DMS114 treated with DMSO at 0.1 percent for 48 hours (cell line): Measurements from ENCODE around the gene RIC8B.
"Not testable (repeated sequence)": the region's sequence is repeated elsewhere in the genome, so short reads cannot be mapped to it uniquely, and the experiment has no call there.

Experiments
- DNase-seq: peaks from one replicate; lab custom pipeline; 2025; ENCODE audit not compliant: unreplicated experiment; lab: John Stamatoyannopoulos, UW

RIC8B gene

DNA sequence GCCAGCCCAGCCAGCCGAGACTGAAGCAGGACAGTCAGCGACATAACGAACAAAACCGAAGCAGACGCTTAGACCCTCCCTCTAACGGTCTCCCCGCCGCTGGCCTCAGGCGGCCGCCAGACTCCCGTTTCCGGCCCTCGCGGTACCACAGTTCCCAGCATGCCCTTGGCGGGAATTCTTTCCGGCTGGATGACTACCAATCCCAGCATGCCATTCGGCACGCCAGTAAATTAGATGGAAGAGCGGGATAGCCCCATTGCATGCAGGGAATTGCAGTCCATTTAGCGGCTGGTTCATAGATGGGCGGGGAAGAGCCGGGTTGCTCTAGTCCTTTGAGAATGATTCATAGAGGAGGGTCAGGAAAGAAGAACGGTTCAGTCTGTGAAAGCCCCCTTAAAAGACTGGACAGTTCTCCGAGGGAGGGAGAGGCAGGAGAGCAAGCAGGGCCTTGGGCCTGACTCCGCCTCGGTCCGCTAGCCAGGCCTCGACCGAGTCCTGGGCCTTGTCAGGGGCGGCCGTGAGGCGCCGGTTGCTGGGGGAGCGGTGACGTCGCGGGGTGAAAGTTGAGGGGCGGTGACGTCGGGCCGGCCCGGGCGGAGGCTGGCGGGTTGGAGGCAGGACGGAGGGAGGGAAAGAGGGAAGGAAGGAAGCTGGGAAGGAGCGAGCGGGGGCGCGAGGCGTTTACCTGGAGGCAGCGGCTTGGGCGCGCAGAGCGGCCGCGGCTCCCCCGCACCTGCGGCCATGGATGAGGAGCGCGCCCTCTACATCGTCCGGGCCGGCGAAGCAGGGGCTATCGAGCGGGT is at the start of gene RIC8B:
TSS of gene RIC8B (plus strand) at position 678 of the 803 bp plus-strand sequence. CDS start at position 742, 64 bp downstream.
- DNase-seq = peak; percentile 98

DNA sequence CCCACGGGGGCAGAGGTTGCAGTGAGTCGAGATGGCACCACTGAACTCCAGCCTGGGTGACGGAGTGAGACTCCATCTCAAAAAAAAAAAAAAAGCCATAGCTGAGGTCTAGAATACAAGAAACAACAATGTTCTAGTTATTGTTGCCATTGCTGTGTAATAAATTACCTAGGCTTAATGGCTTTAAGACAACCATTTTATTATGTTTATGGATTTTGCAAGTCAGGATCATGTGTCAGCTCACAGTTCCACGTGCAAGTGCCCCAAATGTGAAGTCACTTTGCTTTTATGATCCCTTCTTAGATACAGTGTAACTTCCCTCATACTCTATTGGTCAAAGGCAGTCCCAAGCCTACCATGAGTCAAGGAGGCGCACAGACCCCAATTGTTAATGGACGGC is 49.5 kb upstream of the RIC8B start:
- DNase-seq = no peak

DNA sequence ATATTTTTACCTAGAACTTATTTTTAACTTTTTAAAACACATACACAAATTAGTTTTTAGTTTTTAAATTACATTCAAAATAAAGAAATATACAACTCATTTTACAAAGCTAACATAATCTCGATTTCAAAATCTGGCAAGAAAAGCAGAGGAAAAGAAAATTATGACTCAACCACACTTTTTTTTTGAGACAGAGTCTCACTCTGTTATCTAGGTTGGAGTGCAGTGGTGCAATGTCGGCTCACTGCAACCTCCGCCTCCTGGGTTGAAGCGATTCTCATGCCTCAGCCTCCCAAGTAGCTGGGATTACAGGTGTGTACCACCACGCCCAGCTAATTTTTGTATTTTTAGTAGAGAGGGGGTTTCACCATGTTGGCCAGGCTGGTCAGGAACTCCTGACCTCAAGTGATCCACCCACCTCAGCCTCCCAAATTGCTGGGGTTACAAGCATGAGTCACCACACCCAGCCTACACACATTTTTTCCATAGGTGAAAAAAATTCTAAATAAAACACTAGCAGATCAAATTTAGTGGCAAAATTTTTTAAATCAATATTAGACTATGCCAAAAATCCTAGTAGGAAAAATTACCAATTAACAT is 47.8 kb upstream of the RIC8B start:
- not testable (repeated sequence) for DNase-seq

DNA sequence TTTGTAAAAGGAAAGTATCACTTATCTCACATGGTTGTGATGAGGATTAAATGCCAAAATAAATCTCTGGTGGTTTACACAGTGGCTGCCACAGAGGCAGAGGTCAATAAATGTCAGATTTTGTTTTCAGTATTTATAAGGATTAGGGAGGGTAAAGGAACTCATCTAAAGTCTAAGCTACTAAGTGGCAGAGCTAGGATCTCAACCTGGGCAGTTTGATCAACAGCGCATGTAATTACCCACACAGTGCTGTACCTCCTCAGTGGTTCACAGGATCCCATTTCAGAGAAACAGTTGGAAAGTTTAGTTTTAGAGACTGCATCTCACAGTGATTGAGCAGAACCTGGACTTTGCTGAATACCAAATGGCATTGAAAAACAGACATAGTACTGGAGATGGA is 44.9 kb upstream of the RIC8B start:
- no peak for DNase-seq

DNA sequence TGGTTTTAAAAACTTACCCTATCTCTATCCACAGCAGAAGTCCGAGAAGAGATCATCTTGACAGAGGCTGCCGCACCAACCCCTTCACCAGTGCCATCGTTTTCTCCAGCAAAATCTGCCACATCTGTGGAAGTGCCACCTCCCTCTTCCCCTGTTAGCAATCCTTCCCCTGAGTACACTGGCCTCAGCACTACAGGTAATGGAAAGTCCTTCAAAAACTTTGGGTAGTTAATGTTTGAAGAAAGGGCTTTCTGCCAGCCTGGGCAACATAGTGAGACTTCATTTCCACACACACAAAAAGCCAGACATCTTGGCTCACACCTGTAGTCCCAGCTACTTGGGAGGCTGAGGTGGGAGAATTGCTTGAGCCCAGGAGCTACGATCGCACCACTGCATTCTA is 41.6 kb upstream of the RIC8B start:
- no peak for DNase-seq

DNA sequence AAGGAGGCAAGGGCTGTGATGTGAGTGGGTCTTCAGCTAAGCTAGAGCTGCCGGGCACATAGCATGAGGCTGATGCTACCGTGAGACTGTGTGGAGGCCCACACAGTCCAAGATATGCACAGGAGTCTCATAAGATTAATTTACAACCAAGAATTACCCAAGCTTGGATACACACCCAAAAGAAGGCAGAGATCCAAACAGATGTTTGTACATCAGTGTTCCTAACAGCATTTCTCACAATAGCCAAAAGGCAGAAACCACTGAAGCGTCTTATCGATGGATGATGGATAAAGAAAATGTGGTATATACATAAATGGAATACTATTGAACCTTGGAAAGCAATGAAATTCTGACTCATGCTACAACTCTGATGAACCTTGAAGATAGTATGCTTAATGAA is 40.8 kb upstream of the RIC8B start:
- no peak for DNase-seq

DNA sequence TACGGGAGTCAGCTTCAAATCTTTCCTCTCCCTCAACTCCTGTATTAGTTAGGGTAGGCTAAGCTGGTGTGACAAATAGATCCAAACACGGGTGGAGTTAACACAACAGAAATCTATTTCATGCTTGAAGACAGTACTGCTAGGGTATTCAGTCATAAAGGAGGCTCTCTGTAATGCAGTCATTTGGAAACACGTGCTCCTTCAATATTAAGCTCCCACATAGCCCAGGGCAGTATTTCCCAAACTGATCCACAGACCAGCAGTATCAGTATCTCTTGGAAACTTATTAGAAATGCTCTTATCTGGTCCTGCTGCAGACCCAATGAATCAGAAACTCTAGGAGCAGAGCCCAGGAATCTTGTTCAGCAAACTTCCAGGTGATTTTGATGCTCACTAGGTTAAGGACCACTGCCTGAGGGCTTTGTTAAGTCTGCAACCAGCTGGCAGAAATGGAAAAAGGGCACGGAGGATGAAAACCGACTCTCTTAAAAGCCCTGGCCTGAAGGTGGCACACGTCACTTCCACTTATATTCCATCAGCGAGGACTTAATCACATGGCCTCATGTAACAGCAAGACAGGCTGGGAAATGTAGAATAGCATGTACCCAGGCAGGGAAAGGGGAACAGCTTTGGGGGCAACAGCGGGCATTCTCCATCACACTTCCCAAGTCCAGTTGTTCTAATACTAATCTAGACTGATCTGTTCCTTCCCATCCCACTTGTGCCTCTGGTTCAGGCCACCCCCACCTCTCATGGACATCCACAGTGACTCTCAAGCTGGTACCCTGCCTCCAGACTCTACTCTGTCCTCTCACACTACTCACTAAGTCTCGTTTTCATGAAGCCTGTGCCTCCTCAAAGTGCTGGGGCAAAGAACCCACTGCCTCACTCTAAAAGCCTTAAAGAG is 38.2 kb upstream of the RIC8B start:
- no peak for DNase-seq

DNA sequence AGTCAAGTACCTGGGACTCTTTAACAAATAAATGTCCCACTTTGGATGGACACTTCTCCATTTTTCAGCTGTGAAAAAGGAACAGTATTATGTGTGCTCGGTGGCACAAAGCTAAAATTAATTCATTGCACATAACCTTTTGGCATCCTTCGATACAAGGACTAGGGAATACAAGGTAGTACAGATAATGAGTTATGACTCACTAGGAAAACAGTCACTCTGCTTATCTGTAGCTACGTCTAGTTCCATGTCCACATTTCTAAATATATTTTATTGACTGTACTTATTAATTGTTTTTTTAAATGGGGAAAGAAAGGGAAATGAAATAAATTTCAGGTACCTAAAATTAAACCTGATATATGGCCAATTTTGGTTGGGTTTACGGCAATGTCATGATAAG is 35.2 kb upstream of the RIC8B start:
- DNase-seq = no peak

DNA sequence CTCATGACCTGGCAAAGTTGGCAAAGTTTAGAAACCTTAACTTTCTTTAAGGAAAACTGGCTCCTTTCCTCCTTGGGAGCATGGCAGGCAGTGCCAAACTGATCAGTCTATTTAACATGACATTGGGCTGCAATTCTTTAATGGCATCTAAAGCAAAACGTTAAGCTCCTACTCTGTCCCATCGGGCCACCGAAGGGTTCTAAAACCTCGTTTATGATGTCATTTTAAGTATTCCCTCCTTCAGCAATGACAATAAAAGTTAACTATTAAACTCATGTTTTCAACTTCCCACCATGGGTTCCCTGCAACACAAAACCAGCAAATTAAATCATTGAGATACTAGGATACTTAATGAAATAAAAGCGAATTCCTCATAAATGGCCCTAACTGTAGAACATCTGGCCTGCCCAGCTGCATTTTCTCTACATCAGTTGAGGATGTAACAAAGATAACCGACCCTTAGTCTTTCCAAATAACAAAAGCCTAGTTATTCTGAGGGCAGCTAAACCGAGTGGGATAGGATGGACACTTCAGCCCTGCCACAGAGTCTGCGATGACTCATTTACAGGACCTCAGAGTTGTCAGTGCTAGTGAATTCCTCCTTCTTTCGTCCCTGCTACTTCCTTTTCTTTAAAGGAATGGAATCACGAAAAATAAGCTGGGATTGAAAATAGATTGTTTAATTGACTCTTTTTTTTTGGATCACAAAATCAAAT is 34.5 kb upstream of the RIC8B start:
- no peak for DNase-seq

DNA sequence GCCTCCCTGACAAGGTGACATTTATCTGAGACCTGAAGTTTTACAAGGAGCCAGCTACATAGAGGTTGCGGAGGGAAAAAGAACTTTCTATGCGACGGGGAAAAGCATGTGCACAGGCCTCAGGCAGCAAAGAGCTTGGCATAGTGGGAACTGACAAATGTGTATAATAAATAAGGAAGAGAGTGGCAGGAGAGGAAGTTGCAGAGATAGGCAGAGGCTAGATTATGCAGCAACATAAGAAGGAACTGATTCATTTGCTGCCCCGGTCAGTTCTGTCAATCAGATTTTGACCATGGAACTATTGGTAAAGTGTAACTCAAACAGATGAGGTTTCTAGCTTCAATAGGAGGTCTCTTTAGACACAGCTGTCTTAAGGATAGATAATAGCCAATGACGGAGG is 33.7 kb upstream of the RIC8B start:
- no peak for DNase-seq

DNA sequence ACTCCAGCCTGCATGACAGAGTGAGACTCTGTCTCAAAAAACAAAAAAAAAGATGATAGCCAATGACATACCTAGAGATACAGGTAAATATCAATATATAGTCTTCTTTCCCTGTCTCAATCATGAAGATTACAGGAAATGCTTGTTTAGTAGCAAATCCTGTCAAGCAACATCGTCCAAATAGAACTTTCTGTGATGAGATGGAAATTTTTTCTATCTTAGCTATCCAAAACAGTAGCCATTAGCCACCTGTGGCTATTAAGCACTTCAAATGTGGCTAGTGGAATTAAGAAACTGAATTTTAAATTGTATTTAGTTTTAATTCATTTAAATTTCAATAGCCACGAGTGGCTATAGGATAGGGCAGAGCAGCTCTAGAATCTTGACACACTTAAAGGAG is 33.2 kb upstream of the RIC8B start:
- no peak for DNase-seq

- no peak for DNase-seq
Measured at GRCh38 chr12:106743270-106743988, 31.1 kb upstream of the RIC8B start.

GRCh38 chr12:106744600-106744999 is 29.9 kb upstream of the RIC8B start:
- DNase-seq = no peak

- no peak for DNase-seq
Measured at GRCh38 chr12:106745181-106745745, 29.2 kb upstream of the RIC8B start.

GRCh38 chr12:106747973-106748436 is 26.5 kb upstream of the RIC8B start:
- no peak for DNase-seq

DNA sequence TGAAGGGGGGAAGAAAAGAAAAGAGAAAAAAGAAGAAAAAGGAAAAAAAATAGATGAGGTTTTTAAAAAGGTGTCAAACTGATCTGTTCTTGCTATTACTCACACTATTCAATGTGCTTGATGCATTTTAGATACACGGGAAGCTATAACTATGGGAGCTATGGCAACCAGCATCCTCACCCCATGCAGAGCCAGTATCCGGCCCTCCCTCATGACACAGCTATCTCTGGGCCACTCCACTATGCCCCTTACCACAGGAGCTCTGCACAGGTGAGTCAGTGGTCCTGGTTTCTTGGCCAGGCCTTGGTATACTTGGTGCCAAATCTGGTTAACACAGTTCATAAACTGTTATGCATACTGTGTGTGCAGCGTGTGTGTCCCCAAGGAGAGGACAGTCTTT is 24.0 kb upstream of the RIC8B start:
- no peak for DNase-seq

DNA sequence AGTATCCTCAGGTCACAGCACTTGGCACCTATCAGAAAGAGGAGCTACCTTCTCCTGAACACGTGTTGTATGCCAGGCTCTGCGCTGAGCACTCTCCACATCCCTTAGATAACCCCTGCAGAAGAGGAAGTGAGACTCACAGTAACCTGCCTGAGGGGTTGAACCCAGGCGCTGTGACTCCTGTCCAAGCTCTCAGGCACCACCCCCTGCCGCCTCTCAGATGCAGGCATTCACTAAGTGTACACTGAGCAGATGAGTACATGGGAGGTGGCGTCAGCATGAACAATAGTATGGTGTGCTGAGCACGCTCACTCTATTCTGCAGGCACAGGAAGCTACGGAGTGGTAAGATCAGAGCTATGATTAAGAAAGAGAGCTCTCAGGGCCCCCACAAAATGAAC is 21.0 kb upstream of the RIC8B start:
- no peak for DNase-seq

DNA sequence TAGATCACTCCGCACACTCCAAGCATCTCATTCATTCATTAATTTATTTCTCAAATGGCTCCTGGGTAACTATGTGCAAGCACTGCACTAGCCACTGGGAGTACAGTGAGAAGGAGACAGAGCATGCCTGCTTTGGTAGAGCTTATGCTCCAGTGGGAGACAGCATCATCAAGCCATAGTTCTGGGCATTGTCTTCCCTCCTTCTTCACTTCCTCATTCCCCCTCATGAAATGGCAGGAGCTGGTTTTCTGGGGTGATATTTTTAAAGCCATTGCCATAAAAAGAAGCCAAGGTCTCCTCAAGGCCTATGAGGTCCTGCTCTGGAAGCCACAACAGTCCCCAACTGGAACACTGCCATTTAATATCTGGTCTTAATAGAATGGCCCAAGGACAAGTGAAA is 20.2 kb upstream of the RIC8B start:
- DNase-seq = no peak

- no peak for DNase-seq
Measured at GRCh38 chr12:106757623-106758348, 16.7 kb upstream of the RIC8B start.
